ENCODE data around the gene MAP1LC3B. TPM values are rescaled to one million over a fixed set of nuclear protein-coding genes. Genes with fewer than 3 reads are reported as not detected.
"Not testable (repeated sequence)": the region's sequence is repeated elsewhere in the genome, so short reads cannot be mapped to it uniquely, and the experiment has no call there.

Gene MAP1LC3B
- total and polyA plus RNA-seq, 2 donors (not counting 1 experiment from before 2014, with no cell fraction given): 72.7 to 75.8 TPM

DNA sequence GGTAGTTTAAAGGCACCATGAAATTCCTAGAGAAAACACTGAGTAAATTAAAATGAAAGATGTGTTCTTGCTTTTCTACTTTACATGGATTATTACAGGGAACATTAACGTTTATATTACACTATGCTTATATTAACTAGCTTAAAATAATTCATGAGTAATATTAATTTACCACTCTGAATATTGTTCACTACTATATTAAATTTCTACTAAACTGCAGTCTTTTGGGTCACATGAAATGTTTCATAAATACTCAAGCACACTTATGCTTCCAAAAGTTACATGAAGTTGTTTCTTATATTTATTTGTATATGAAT is 3.4 kb upstream of the MAP1LC3B start:
- Mint-ChIP-seq H3K4me3 (peak overlapping the region; percentile 68), H3K27me3 (no peaks in the 10 kb centered on the region), H3K27ac (peak overlapping the region; percentile 98), H3K4me1 (peaks cover 55% of the 10 kb centered on the region), H3K9me3 (ENCODE audit: insufficient read depth) (peaks cover 3% of the 10 kb centered on the region)
- no peak for DNase-seq
- H3K79me2 ChIP-seq (ENCODE audit: control insufficient read depth, insufficient read depth, low read length): peaks cover 12% of the 10 kb centered on the region
- peak overlapping the region; percentile 94 to 98 for H3K27ac ChIP-seq (ENCODE audit: low read length in 2 of 2)
- ChIA-PET POLR2A (interaction anchor here (1.1 to 1.3 kb wide), 2 partner anchors 20 to 72 kb away, joined by 6 to 9 read pairs; partner anchors contain the start of gene C16orf95), CTCF (interaction anchor here (0.6 to 2.1 kb wide), 4 partner anchors 10 to 247 kb away, joined by 3 to 7 read pairs (median 4); partner anchors contain the start of gene C16orf95)
- peak overlapping the region; percentile 60 for H2AFZ ChIP-seq (ENCODE audit: insufficient read depth, low read depth, low read length, poor library complexity, severe bottlenecking)
- peak overlapping the region; percentile 28 for H3K9ac ChIP-seq (ENCODE audit: low read length)
- intact Hi-C loops (cut with micrococcal nuclease): loop anchor here (10.0 kb wide), 2 partner anchors 834 to 1834 kb away; partner anchors contain the start of gene MTHFSD
- no peaks in the 10 kb centered on the region for H3K36me3 ChIP-seq (replicated peaks in 1 of 2; ENCODE audit: control extremely low read depth in 1 of 2, control insufficient read depth in 1 of 2, extremely low read depth in 1 of 2, insufficient read depth in 2 of 2, low read length in 1 of 2)
- H3K4me1 ChIP-seq (ENCODE audit: control insufficient read depth in 2 of 2, insufficient read depth in 2 of 2, low read length in 2 of 2): peaks cover 42 to 58% of the 10 kb centered on the region in 2 donors
- WGBS (ENCODE audit: insufficient coverage): no CpG with 5 or more reads among the region's 1 CpG
- no peaks in the 10 kb centered on the region for H3K9me3 ChIP-seq (ENCODE audit: control extremely low read depth in 1 of 3, control insufficient read depth in 2 of 3, insufficient read depth in 1 of 3, low read length in 2 of 3)
- ATAC-seq (ENCODE audit: low read depth): no peak
- no peak for TF ChIP-seq CTCF (IDR thresholded peaks at IDR 0.05)
- TF ChIP-seq EZH2 (IDR thresholded peaks at IDR 0.05; ENCODE audit: borderline replicate concordance, insufficient read depth, low read depth, low read length, poor library complexity, severe bottlenecking): no peak
- no peaks in the 10 kb centered on the region for H3K27me3 ChIP-seq (replicated peaks in 1 of 4; ENCODE audit: control extremely low read depth in 1 of 4, control insufficient read depth in 3 of 4, insufficient read depth in 4 of 4, low read length in 3 of 4)
- peaks cover 11% of the 10 kb centered on the region for H4K20me1 ChIP-seq (ENCODE audit: control insufficient read depth, insufficient read depth, low read length, poor library complexity, severe bottlenecking)
- H3K4me2 ChIP-seq (replicated peaks; ENCODE audit: low read depth, low read length, poor library complexity, severe bottlenecking): peak overlapping the region; percentile 68
- H3K4me3 ChIP-seq (ENCODE audit: control extremely low read depth in 1 of 5, extremely low read depth in 1 of 5, insufficient read depth in 1 of 5, low read depth in 2 of 5, low read length in 4 of 5): peak overlapping the region; percentile 15 to 39 (median 35)

GRCh38 chr16:87389245-87389644 is 2.9 kb upstream of the MAP1LC3B start:
- Histone ChIP-seq H3K27ac (ENCODE audit: low read length in 2 of 2) (peak overlapping the region; percentile 34 to 94), H3K9ac (ENCODE audit: low read length) (no peak overlapping the region), H3K36me3 (replicated peaks in 1 of 2; ENCODE audit: control extremely low read depth in 1 of 2, control insufficient read depth in 1 of 2, extremely low read depth in 1 of 2, insufficient read depth in 2 of 2, low read length in 1 of 2) (no peaks in the 10 kb centered on the region), H2AFZ (ENCODE audit: insufficient read depth, low read depth, low read length, poor library complexity, severe bottlenecking) (no peak overlapping the region), H3K79me2 (ENCODE audit: control insufficient read depth, insufficient read depth, low read length) (peaks cover 16% of the 10 kb centered on the region), H3K27me3 (replicated peaks in 1 of 4; ENCODE audit: control extremely low read depth in 1 of 4, control insufficient read depth in 3 of 4, insufficient read depth in 4 of 4, low read length in 3 of 4) (no peaks in the 10 kb centered on the region), H3K4me3 (ENCODE audit: control extremely low read depth in 1 of 5, extremely low read depth in 1 of 5, insufficient read depth in 1 of 5, low read depth in 2 of 5, low read length in 4 of 5) (no peak overlapping the region), H3K4me2 (replicated peaks; ENCODE audit: low read depth, low read length, poor library complexity, severe bottlenecking) (no peak overlapping the region), H3K9me3 (ENCODE audit: control extremely low read depth in 1 of 3, control insufficient read depth in 2 of 3, insufficient read depth in 1 of 3, low read length in 2 of 3) (no peaks in the 10 kb centered on the region), H4K20me1 (ENCODE audit: control insufficient read depth, insufficient read depth, low read length, poor library complexity, severe bottlenecking) (peaks cover 16% of the 10 kb centered on the region), H3K4me1 (ENCODE audit: control insufficient read depth in 2 of 2, insufficient read depth in 2 of 2, low read length in 2 of 2) (peaks cover 46 to 63% of the 10 kb centered on the region in 2 donors)
- CTCF ChIA-PET: interaction anchor here (0.6 to 2.1 kb wide), 3 partner anchors 66 to 247 kb away, joined by 3 to 7 read pairs (median 4); partner anchors contain the start of gene C16orf95
- intact Hi-C loops (cut with micrococcal nuclease): loop anchor here (10.0 kb wide), 2 partner anchors 834 to 1834 kb away; partner anchors contain the start of gene MTHFSD
- TF ChIP-seq CTCF (IDR thresholded peaks at IDR 0.05) (no peak), EZH2 (IDR thresholded peaks at IDR 0.05; ENCODE audit: borderline replicate concordance, insufficient read depth, low read depth, low read length, poor library complexity, severe bottlenecking) (no peak)
- Mint-ChIP-seq H3K9me3 (ENCODE audit: insufficient read depth) (peaks cover 3% of the 10 kb centered on the region), H3K27me3 (no peaks in the 10 kb centered on the region), H3K4me1 (peaks cover 57% of the 10 kb centered on the region), H3K27ac (peak overlapping the region; percentile 66), H3K4me3 (no peak overlapping the region)
- ATAC-seq (ENCODE audit: low read depth) (no peak), DNase-seq (no peak)
- POLR2A ChIA-PET: interaction anchor here (1.1 kb wide), 1 partner anchor 21 kb away, joined by 6 read pairs; no protein-coding TSS in a partner anchor
- no CpG with 5 or more reads among the region's 5 CpGs for WGBS (ENCODE audit: insufficient coverage)

DNA sequence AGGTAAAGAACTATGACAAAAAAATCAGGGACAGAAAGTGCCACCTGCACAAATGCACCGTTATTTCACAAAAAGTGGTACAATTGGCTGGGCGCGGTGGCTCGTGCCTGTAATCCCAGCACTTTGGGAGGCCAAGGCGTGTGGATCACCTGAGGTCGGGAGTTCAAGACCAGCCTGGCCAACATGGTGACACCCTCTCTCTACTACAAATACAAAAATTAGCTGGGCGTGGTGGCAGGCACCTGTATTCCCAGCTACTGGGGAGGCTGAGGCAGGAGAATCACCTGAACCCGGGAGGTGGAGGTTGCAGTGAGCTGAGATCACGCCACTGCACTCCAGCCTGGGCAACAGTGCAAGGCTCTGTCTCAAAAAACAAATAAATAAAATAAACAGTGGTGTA is 2.2 kb upstream of the MAP1LC3B start:
- H3K36me3 ChIP-seq (replicated peaks in 1 of 2; ENCODE audit: control extremely low read depth in 1 of 2, control insufficient read depth in 1 of 2, extremely low read depth in 1 of 2, insufficient read depth in 2 of 2, low read length in 1 of 2); H3K4me3 ChIP-seq (ENCODE audit: control extremely low read depth in 1 of 5, extremely low read depth in 1 of 5, insufficient read depth in 1 of 5, low read depth in 2 of 5, low read length in 4 of 5); H2AFZ ChIP-seq (ENCODE audit: insufficient read depth, low read depth, low read length, poor library complexity, severe bottlenecking); H3K27me3 Mint-ChIP-seq; H3K27me3 ChIP-seq (replicated peaks in 1 of 4; ENCODE audit: control extremely low read depth in 1 of 4, control insufficient read depth in 3 of 4, insufficient read depth in 4 of 4, low read length in 3 of 4); DNase-seq; H3K9me3 Mint-ChIP-seq (ENCODE audit: insufficient read depth); H3K9me3 ChIP-seq (ENCODE audit: control extremely low read depth in 1 of 3, control insufficient read depth in 2 of 3, insufficient read depth in 1 of 3, low read length in 2 of 3); H3K9ac ChIP-seq (ENCODE audit: low read length); H3K4me2 ChIP-seq (replicated peaks; ENCODE audit: low read depth, low read length, poor library complexity, severe bottlenecking); H3K27ac ChIP-seq (ENCODE audit: low read length in 2 of 2); ATAC-seq (ENCODE audit: low read depth); CTCF ChIA-PET: not testable (repeated sequence)
- WGBS (ENCODE audit: insufficient coverage): 98% methylated on average over 5 of the region's 9 CpGs
- POLR2A ChIA-PET: interaction anchor here (1.1 kb wide), 1 partner anchor 21 kb away, joined by 6 read pairs; no protein-coding TSS in a partner anchor
- peaks cover 23% of the 10 kb centered on the region for H3K79me2 ChIP-seq (ENCODE audit: control insufficient read depth, insufficient read depth, low read length)
- intact Hi-C loops (cut with micrococcal nuclease): loop anchor here (10.0 kb wide), 2 partner anchors 835 to 1835 kb away; partner anchors contain the start of gene MTHFSD
- H4K20me1 ChIP-seq (ENCODE audit: control insufficient read depth, insufficient read depth, low read length, poor library complexity, severe bottlenecking): peaks cover 23% of the 10 kb centered on the region
- Mint-ChIP-seq H3K27ac (peak overlapping the region; percentile 41), H3K4me1 (peaks cover 57% of the 10 kb centered on the region), H3K4me3 (peak overlapping the region; percentile 47)
- peaks cover 49 to 63% of the 10 kb centered on the region in 2 donors for H3K4me1 ChIP-seq (ENCODE audit: control insufficient read depth in 2 of 2, insufficient read depth in 2 of 2, low read length in 2 of 2)

Data from B cell (primary cell).